Natural killer cell treated with Interleukin-12 subunit alpha and Interleukin-12 subunit beta and Interleukin-15 and Interleukin-18, amount 100 ng/mL, for 72 hours (primary cell): Measurements from ENCODE around the gene CTDP1. TPM values are rescaled to one million over a fixed set of nuclear protein-coding genes. Genes with fewer than 3 reads are reported as not detected.

ENCODE experiments used
- ATAC-seq, 2 donors: fragments of 150-1000 bp; cut with Tn5 transposase in 1 of 2; sonication (Bioruptor Pico), chemical (Tn5 transposase) in 1 of 2; 2 replicates each; pipeline ENCODE4 v1.10.0; 2021
- DNase-seq: peaks from one replicate; pipeline ENCODE4 v3.0.0; 2022; ENCODE audit warnings: low spot score
- H3K27ac Mint-ChIP-seq, 2 donors: 1 replicate in 1 of 2; 2 replicates in 1 of 2; pipeline ENCODE4 v1.8.0; 2022; ENCODE audit warnings: mixed read lengths in 2 of 2, mild to moderate bottlenecking in 1 of 2, moderate library complexity in 1 of 2
- H3K27me3 Mint-ChIP-seq, 2 donors: 1 replicate in 1 of 2; 2 replicates in 1 of 2; pipeline ENCODE4 v1.8.0; 2022; ENCODE audit warnings: mixed read lengths in 2 of 2
- H3K36me3 Mint-ChIP-seq: one replicate; pipeline ENCODE4 v1.8.0; 2022; ENCODE audit warnings: mixed read lengths
- H3K4me1 Mint-ChIP-seq, 2 donors: 1 replicate in 1 of 2; 2 replicates in 1 of 2; pipeline ENCODE4 v1.8.0; 2022; ENCODE audit warnings: low read depth in 2 of 2, mixed read lengths in 2 of 2, mild to moderate bottlenecking in 1 of 2
- H3K4me3 Mint-ChIP-seq: one replicate; pipeline ENCODE4 v1.8.0; 2022; ENCODE audit warnings: mixed read lengths
- H3K9me3 Mint-ChIP-seq: 2 replicates; pipeline ENCODE4 v1.8.0; 2022; ENCODE audit warnings: mixed read lengths
- total RNA-seq, 2 donors: library from RNA; stranded (reverse); gene quantifications; one replicate each; pipeline ENCODE4 v1.2.3, GENCODE V29; 2022

Gene CTDP1
- total RNA-seq, 2 donors from 2014 or later: 36.6 to 45.3 TPM

DNA sequence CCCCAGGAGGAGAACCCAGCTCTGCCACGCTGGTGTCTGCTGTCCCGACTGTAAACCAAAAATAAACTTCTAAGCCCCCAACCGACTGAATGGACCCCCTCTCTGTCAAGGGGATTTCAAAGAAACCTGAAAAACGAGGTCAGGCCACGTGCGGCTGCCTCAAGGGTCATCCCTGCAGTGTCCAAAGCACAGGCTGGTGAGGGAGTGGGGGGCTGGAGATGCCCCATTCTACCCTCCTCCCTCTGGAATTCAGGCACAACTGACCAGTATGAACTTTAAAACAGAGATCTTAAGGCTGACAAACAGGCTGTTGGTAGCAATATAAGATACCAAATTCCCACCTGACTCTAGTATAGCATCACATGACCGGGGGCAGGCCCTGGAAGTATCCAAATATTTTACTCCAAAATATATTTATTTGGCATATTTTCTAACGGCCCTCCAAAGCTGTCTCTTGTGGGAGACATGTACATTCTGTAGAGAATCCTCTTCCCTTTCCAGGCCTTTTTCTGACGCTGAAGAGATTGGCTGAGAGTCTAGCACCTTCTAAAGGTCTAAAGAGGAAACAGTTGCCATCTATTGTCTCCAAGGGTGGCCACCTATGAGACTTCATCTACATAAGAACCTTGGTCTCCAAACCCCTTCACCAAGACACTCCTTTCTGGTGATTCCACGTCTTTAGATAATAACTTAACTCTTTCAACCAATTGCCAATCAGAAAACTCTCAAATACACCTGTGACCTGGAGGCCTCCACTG, 40.4 kb upstream of the CTDP1 start:
- Mint-ChIP-seq H3K27ac (no peak overlapping the region), H3K27me3 (peaks cover 0 to 12% of the 10 kb centered on the region in 2 donors), H3K36me3 (no peaks in the 10 kb centered on the region), H3K4me3 (no peak overlapping the region), H3K9me3 (no peaks in the 10 kb centered on the region), H3K4me1 (no peaks in the 10 kb centered on the region)
- no peak for DNase-seq
- ATAC-seq: no peak

DNA sequence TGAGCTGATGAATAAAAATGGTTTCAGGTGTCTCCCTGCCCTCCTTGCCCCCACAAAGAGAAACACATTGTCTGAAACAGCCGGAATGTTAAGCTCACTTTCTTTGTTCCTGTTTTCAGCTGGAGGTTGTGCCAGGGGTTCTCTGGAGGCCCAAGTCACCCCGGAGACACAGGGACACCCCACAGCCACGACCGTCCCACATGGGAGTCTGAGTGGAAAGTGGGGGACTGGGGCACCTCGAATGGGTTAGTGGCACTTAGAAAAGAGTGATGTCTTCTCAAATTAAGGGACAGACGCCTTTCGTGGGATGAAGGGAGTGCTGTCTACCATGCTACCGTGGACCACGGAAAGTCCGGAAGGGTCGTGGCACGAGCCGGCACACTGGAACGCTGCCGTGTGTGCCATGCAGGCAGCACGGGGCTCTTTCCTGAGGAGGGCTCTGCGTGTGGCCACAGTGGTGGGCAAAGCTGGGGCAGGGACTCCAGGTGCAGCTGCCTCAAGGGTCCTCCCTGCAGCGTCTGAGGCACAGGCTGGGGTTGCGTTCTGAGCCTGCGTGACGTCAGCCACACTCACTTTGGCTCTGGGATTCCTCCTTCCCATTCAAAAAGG, 39.4 kb upstream of the CTDP1 start:
- Mint-ChIP-seq H3K4me1 (no peaks in the 10 kb centered on the region), H3K9me3 (no peaks in the 10 kb centered on the region), H3K27ac (no peak overlapping the region), H3K36me3 (no peaks in the 10 kb centered on the region), H3K4me3 (no peak overlapping the region), H3K27me3 (peaks cover 0 to 12% of the 10 kb centered on the region in 2 donors)
- DNase-seq (no peak), ATAC-seq (no peak)

DNA sequence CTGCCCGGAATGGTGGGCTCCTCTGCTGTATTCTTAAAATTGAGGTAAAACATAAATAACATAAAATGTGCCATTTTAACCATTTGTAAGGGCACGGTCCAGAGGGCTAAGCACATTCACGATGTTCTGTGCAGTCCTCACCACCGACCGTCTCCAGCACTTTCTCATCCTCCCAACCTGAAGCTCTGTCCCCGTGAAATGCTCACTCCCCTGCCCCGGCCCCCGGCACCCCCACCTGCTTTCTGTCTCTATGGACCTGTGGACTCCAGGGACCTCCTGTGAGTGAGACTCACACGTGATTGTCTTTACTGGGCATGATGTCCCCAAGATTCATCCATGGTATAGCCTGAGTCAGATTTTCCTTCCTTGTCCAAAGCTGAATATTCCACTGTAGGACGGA, 38.7 kb upstream of the CTDP1 start:
- Mint-ChIP-seq H3K4me1 (peaks cover 0 to 3% of the 10 kb centered on the region in 2 donors), H3K9me3 (no peaks in the 10 kb centered on the region), H3K36me3 (no peaks in the 10 kb centered on the region), H3K27ac (no peak overlapping the region), H3K4me3 (no peak overlapping the region), H3K27me3 (peaks cover 0 to 12% of the 10 kb centered on the region in 2 donors)
- no peak for DNase-seq
- no peak for ATAC-seq

DNA sequence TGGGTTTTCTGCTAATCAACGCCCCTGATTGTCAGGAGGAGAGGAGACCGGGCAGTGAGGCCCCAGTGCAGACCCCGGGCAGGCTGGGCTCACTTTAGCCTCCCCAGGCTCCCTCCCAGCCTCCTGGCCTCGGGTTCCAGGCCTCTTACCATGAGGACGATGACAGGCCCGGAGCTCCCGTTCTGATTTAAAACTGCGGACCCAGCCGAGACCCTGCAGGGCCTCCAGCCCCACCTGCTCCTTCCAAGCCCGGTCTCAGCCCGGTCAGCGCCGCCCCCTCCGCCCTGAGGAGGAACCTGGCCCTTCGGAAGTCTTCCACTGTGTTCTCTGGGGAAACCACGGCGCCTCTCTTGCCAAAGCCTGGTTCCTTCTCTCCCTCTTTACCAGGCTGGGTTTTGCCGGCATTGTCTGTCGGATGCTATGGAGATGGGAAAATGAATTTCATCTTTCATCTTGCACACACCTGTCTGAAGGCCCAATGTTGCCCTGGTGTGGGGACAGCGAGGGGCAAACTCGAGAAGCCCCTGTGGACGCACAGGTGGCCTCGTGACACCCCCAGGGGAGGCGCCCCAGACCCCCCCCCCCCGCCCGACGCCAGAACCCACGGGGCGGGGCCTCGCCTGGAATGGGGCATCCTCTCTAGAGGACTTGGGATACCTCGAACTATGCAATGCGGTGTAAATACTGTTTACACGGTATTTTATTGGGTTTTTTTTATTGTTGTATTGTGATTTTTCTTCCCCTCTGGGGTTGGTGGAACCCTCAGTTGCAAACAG, 37.7 kb upstream of the CTDP1 start:
- H3K9me3 Mint-ChIP-seq: no peaks in the 10 kb centered on the region
- H3K36me3 Mint-ChIP-seq: no peaks in the 10 kb centered on the region
- DNase-seq (no peak), ATAC-seq (no peak)
- H3K27me3 Mint-ChIP-seq: peaks cover 0 to 12% of the 10 kb centered on the region in 2 donors
- no peak overlapping the region for H3K27ac Mint-ChIP-seq
- peaks cover 0 to 3% of the 10 kb centered on the region in 2 donors for H3K4me1 Mint-ChIP-seq
- no peak overlapping the region for H3K4me3 Mint-ChIP-seq

DNA sequence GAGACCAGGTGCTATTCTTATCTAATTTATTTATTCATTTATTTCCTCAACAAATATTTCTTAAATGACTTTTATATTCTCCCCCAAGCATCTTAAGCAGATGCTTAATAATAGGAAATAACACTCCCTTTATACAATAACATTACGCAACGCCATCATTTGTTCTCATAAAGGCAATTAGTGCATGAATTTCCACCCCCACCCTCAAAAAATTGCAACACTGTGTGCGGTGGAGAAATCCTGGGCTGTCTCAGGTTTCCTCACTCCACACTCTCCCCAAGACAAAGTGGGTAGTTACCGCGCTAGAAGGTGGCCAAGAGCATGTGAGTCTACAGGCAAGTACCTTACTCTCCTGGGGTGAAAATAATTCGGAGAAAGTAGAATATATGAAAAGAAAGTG, 37.0 kb upstream of the CTDP1 start:
- H3K4me3 Mint-ChIP-seq: no peak overlapping the region
- H3K9me3 Mint-ChIP-seq: no peaks in the 10 kb centered on the region
- peaks cover 0 to 12% of the 10 kb centered on the region in 2 donors for H3K27me3 Mint-ChIP-seq
- no peak for DNase-seq
- H3K4me1 Mint-ChIP-seq: peaks cover 0 to 3% of the 10 kb centered on the region in 2 donors
- peak overlapping the region in 1 of 2 donors; percentile 48 for H3K27ac Mint-ChIP-seq
- no peak for ATAC-seq
- no peaks in the 10 kb centered on the region for H3K36me3 Mint-ChIP-seq

DNA sequence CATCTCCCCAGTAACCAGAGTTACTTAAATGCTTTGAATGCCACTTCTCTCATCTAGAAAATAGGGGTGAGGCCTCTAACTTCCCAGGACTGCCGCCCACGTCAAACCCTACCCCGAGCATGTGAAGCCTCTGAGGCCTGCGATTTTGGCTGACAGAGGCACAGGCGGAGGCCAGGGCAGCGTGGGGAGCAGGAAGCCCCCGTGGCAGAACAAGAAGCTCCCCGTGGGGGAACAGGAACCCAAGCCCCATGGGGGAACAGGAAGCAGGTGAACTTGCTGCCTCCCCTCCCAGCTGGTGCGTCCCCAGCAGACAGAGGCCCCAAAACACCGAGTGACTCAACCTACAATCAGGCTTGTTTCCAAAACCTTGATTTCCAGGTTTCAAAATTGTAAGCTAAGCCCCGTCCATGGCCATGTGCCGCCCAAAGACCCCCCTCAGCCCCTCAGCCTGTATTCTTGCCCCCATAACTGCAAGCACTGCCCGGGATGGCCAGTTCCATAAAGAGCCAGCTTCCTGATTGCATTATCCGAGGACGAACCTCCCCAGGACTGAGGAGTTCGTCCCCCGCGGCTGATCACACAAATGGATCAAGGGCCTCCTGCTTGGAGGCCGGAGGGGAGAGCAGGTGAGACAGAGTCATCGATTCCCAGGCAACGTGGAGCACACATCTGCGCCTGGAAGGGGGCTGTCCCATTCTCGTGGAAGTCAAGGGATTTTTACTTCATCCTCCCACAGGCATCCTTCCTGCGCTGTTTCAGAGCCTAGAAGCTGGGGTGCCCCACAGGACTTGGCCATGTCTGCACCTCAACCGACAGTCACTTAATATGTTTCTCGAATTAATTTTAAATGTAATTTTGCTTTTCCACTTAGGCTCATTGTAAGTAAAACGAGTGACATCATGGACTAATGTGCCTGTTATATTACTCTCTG, 36.3 kb upstream of the CTDP1 start:
- peak overlapping the region in 1 of 2 donors; percentile 48 for H3K27ac Mint-ChIP-seq
- no peaks in the 10 kb centered on the region for H3K36me3 Mint-ChIP-seq
- ATAC-seq (no peak), DNase-seq (no peak)
- no peaks in the 10 kb centered on the region for H3K9me3 Mint-ChIP-seq
- peaks cover 0 to 3% of the 10 kb centered on the region in 2 donors for H3K4me1 Mint-ChIP-seq
- H3K4me3 Mint-ChIP-seq: no peak overlapping the region
- peaks cover 0 to 12% of the 10 kb centered on the region in 2 donors for H3K27me3 Mint-ChIP-seq

DNA sequence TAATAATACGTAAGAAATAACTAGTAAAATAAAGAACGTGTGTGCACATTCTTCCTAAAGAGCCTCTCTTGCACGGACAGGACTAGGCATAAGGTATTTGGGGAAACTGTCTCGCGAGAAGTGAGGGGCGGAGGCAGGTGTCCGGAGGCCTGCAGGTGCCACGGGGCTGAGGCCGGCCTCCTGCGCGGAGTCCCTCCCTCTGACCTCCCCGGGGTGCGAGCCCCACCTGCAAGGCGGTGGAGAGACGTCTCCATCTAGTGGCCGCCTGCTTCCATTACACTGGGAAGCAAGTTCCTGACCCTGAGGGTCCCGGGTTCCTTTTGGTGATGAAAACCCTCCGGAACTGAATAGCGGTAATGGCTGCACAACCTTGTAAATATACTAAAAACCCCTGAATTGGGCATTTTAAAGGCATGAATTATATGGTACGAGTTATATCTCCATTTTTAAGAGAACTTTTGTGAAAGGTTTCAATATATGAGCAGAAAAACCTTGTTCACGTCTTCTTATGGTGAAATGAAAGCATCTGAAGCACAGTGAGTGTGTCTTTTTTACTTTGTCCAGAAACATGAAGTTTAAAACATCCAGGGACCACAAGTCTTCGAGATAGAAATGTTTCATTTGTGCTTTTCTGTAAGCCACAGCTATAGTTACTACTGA, 35.5 kb upstream of the CTDP1 start:
- H3K27me3 Mint-ChIP-seq: peaks cover 0 to 9% of the 10 kb centered on the region in 2 donors

DNA sequence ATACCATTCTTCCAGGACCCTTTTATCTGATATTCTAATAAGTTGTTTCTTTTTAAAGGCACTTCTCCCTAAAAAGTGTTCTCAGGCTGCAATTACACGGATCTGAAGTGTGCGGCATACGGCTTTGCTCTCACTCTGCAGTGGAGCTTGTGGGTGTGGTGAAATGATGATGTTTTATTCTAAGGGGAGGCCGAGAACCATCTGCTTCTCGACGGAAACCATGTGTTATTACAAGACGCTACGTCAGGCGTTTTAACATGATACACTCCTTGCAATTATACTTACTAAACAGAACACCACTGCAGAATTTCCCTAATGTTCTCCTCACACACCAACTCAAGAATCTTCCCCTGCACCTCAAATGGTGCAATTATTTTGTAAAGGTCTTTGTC, 34.9 kb upstream of the CTDP1 start:
- no peak overlapping the region for H3K27ac Mint-ChIP-seq
- peaks cover 0 to 7% of the 10 kb centered on the region in 2 donors for H3K27me3 Mint-ChIP-seq
- H3K4me3 Mint-ChIP-seq: no peak overlapping the region
- H3K36me3 Mint-ChIP-seq: no peaks in the 10 kb centered on the region
- no peak for DNase-seq
- no peak for ATAC-seq
- peaks cover 0 to 3% of the 10 kb centered on the region in 2 donors for H3K4me1 Mint-ChIP-seq
- no peaks in the 10 kb centered on the region for H3K9me3 Mint-ChIP-seq

More for the DNA sequence above, 35.5 kb upstream of the CTDP1 start:
- Mint-ChIP-seq H3K36me3 (no peaks in the 10 kb centered on the region), H3K4me3 (no peak overlapping the region), H3K9me3 (no peaks in the 10 kb centered on the region), H3K27ac (no peak overlapping the region), H3K4me1 (peaks cover 0 to 3% of the 10 kb centered on the region in 2 donors)
- ATAC-seq (peak; percentile 84 to 87), DNase-seq (peak; percentile 80)

DNA sequence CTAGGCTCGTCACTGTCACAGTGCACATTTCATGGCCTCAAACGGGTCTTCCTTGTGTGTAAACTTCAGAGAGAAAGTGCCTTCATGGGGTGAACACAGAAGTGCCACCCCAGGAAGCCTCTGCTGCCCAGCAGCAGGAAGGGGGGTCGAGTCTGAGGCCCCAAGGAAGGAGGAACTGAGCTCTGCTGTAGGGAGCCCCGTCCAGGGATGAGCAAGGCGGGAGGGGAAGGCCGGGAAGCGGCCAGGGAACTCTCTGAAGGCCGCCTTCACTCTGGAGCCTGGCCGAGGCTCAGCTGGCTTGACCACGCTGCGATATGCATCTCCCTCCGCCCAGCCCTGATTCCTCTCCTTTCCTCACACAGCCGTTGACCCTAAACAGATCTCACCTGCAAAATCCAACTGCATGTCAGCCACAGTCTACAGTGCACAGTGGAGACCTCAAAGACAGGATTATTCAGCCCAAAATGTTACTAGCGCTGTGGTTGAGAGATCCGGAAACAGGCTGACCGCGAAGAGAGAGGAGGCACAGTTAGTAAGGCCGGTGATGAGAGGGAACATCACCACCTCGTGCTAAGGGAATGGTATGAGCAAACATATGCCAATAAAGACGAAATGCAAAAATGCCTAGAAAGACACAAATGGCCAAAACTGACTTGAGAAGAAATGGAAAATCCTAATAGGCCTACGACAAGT, 34.2 kb upstream of the CTDP1 start:
- ATAC-seq (peak in 1 of 2 donors; percentile 33), DNase-seq (no peak)
- no peak overlapping the region for H3K4me3 Mint-ChIP-seq
- no peaks in the 10 kb centered on the region for H3K9me3 Mint-ChIP-seq
- H3K4me1 Mint-ChIP-seq: peaks cover 0 to 3% of the 10 kb centered on the region in 2 donors
- peaks cover 0 to 4% of the 10 kb centered on the region in 2 donors for H3K27me3 Mint-ChIP-seq
- no peak overlapping the region for H3K27ac Mint-ChIP-seq
- no peaks in the 10 kb centered on the region for H3K36me3 Mint-ChIP-seq

DNA sequence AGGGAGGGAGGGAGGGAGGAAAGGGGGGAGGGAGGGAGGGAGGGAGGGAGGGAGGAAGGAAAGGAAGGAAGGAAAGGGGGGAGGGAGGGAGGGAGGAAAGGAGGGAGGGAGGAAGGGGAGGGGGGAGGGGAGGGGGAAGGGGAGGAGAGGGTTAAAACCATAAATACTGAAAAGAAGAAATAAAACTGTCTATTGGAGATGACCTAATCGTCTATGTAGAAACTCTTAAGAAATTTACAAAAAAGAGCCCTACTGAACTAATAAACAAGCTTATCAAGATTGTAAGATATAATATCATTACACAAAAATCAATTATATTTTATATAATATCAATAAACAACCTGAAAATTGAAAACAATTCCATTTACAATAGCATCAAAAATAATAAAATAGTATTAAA, 32.3 kb upstream of the CTDP1 start:
- DNase-seq: no peak
- Mint-ChIP-seq H3K9me3 (no peaks in the 10 kb centered on the region), H3K27me3 (peaks cover 8 to 10% of the 10 kb centered on the region in 2 donors), H3K27ac (no peak overlapping the region), H3K4me3 (no peak overlapping the region), H3K4me1 (peaks cover 0 to 3% of the 10 kb centered on the region in 2 donors), H3K36me3 (no peaks in the 10 kb centered on the region)
- ATAC-seq: no peak

DNA sequence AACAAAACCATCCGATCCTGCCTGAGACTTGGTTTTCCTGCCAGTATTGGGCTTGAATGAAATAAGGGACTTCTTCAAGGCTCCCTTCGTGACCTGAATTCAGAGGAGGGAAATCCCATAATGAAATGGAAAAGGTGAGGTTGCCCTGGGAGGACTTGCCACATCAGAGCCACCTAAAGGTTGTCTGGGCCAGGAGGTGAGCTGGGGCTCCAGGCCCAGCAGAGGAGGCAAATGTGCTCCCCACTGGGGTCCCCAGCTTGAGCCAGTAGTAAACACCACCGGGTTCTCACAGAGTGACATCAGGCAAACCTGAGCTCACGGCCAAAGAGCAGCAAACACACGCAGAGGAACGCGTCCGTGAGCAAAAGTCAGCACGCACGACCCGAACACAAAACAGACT, 28.6 kb upstream of the CTDP1 start:
- no peak overlapping the region for H3K27ac Mint-ChIP-seq
- peaks cover 13 to 24% of the 10 kb centered on the region in 2 donors for H3K27me3 Mint-ChIP-seq
- no peaks in the 10 kb centered on the region for H3K4me1 Mint-ChIP-seq
- no peaks in the 10 kb centered on the region for H3K36me3 Mint-ChIP-seq
- ATAC-seq (no peak), DNase-seq (no peak)
- no peaks in the 10 kb centered on the region for H3K9me3 Mint-ChIP-seq
- H3K4me3 Mint-ChIP-seq: no peak overlapping the region

DNA sequence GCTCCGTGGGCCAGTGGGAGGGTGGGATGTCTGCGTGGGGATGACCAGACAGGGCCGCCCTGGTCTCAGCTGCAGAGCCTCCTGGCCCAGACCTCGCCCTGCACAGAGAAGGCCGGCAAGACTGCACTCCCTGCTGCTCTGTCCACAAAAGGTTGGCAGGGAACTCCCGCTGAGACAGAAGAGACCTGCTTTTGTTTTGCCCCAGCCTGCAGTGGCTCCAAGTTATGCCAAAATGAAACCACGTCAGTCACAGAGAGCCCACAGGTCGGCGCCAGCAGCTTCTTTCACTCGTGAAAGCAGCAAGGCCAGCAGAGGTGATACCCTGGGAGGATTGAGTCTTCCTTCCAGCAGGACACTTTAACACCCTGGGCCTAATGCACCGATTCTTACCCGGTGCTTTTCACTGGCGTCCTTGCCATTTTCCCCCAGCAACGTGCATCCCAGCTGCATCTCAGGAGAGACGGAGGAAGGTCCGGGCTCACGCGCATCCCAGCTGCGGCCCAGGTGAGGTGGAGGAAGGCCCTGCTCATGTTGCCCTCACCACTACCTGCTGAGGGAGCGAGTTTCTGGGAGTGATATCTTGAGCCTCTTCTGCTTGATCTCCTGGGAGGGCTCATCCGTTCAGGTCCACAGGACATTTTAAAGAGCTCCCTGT, 22.1 kb upstream of the CTDP1 start:
- DNase-seq (no peak), ATAC-seq (no peak)
- H3K27me3 Mint-ChIP-seq: peaks cover 15 to 27% of the 10 kb centered on the region in 2 donors
- H3K4me3 Mint-ChIP-seq: no peak overlapping the region
- no peaks in the 10 kb centered on the region for H3K4me1 Mint-ChIP-seq
- no peaks in the 10 kb centered on the region for H3K9me3 Mint-ChIP-seq
- no peaks in the 10 kb centered on the region for H3K36me3 Mint-ChIP-seq
- no peak overlapping the region for H3K27ac Mint-ChIP-seq
